ENCODE measurements around the gene SGMS2. TPM values are rescaled to one million over a fixed set of nuclear protein-coding genes. Genes with fewer than 3 reads are reported as not detected.

The SGMS2 gene
- total RNA-seq, 4 donors from 2014 or later = 46.5 to 224 (median 120) TPM

DNA sequence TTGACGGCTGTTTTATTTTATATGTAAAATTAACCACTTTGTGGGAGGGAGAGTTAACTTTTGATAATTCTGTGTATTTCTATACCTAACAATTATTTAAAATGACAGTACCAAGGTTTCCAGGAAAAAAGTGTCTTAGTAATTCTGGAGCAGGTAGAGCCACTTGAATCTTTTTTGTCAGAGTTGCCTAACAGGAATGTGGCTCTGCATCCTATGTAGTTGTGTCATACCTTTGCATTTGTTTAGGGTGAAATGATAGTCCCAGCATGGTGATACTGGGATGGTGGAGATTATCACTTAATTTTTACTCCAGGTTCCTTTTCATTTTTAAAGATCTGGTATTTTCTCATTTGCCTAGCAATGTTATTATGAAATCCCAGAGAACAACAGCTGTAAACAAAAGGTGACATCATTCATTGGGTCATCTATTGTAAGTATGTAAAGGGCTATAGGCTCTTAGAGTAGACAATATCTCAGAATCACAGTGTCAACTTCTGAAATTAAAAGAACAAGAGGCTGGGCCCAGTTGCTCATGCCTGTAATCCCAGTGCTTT lies 9.6 kb downstream of the SGMS2 start:
- no peak for TF ChIP-seq POLR2A (IDR thresholded peaks at IDR 0.05)
- TF ChIP-seq, protein P1, sequence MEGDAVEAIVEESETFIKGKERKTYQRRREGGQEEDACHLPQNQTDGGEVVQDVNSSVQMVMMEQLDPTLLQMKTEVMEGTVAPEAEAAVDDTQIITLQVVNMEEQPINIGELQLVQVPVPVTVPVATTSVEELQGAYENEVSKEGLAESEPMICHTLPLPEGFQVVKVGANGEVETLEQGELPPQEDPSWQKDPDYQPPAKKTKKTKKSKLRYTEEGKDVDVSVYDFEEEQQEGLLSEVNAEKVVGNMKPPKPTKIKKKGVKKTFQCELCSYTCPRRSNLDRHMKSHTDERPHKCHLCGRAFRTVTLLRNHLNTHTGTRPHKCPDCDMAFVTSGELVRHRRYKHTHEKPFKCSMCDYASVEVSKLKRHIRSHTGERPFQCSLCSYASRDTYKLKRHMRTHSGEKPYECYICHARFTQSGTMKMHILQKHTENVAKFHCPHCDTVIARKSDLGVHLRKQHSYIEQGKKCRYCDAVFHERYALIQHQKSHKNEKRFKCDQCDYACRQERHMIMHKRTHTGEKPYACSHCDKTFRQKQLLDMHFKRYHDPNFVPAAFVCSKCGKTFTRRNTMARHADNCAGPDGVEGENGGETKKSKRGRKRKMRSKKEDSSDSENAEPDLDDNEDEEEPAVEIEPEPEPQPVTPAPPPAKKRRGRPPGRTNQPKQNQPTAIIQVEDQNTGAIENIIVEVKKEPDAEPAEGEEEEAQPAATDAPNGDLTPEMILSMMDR (IDR thresholded peaks at IDR 0.05) = no peak
- no peak overlapping the region for H3K27ac ChIP-seq
- no peaks in the 10 kb centered on the region for H3K27me3 ChIP-seq
- WGBS, 2 donors = 93 to 94% methylated on average over 1 of the region's 1 CpG
- H3K4me1 ChIP-seq = peaks cover 21 to 25% of the 10 kb centered on the region in 2 donors
- H3K36me3 ChIP-seq = no peaks in the 10 kb centered on the region
- intact Hi-C loops (cut with DNase I) = no loop called here
- no peaks in the 10 kb centered on the region for H3K9me3 ChIP-seq
- no peak for DNase-seq
- H3K4me3 ChIP-seq (replicated peaks in 1 of 3) = no peak overlapping the region

DNA sequence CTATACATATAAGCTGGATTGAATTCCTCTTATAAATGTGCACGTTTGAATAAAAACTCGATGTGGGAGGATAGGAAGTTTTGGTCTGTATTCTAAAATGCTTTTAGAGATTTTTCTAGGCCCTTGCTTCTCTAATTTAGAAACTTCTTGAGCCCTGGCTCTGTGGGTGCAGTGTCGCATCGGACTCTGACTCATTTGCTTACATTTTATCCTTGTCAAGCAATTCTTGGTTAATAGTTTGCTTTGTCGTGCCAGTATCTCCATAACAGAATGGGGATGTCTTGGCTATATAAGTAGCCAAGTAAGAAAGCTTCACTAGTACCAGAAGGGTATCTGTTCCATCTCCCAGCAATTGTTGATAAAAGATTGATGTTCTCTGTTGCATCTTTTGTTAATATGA lies 10.7 kb downstream of the SGMS2 start:
- H3K36me3 ChIP-seq = no peaks in the 10 kb centered on the region
- no peak for DNase-seq
- intact Hi-C loops (cut with DNase I) = no loop called here
- no peaks in the 10 kb centered on the region for H3K27me3 ChIP-seq
- no peaks in the 10 kb centered on the region for H3K9me3 ChIP-seq
- H3K4me3 ChIP-seq (replicated peaks in 1 of 3) = no peak overlapping the region
- peaks cover 21 to 30% of the 10 kb centered on the region in 2 donors for H3K4me1 ChIP-seq
- no peak overlapping the region for H3K27ac ChIP-seq
- WGBS, 2 donors = 81 to 83% methylated on average over 5 of the region's 5 CpGs
- no peak for TF ChIP-seq POLR2A (IDR thresholded peaks at IDR 0.05)
- TF ChIP-seq, protein P1 (IDR thresholded peaks at IDR 0.05) = no peak

DNA sequence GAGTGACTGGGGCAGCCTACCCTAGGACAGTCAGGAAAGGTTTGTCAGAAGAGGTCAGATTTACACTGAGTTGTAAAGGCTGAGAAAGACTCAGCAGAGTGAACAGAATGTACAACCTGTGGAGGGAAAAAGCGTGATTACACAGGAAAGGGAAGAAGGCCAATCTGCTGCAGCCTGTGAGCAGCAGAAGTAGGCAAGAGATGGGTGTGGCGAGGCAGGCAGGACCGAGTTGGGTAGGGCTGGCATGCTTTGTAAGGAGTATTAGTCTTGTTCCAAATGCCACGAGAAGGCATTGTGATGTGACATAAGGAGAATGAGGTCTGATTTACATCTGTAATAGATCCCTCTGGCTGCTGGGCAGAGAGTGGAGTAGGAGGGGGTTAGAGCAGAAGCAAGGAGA lies 12.6 kb downstream of the SGMS2 start:
- DNase-seq = no peak
- Histone ChIP-seq H3K27me3 (no peaks in the 10 kb centered on the region), H3K9me3 (no peaks in the 10 kb centered on the region), H3K4me3 (replicated peaks in 1 of 3) (no peak overlapping the region), H3K4me1 (peaks cover 21 to 30% of the 10 kb centered on the region in 2 donors), H3K27ac (peak overlapping the region in 1 of 3 donors; percentile 16), H3K36me3 (no peaks in the 10 kb centered on the region)
- WGBS, 2 donors = 77 to 91% methylated on average over 4 of the region's 4 CpGs
- intact Hi-C loops (cut with DNase I) = no loop called here
- TF ChIP-seq, protein P1 (IDR thresholded peaks at IDR 0.05) = no peak
- TF ChIP-seq POLR2A (IDR thresholded peaks at IDR 0.05) = no peak

DNA sequence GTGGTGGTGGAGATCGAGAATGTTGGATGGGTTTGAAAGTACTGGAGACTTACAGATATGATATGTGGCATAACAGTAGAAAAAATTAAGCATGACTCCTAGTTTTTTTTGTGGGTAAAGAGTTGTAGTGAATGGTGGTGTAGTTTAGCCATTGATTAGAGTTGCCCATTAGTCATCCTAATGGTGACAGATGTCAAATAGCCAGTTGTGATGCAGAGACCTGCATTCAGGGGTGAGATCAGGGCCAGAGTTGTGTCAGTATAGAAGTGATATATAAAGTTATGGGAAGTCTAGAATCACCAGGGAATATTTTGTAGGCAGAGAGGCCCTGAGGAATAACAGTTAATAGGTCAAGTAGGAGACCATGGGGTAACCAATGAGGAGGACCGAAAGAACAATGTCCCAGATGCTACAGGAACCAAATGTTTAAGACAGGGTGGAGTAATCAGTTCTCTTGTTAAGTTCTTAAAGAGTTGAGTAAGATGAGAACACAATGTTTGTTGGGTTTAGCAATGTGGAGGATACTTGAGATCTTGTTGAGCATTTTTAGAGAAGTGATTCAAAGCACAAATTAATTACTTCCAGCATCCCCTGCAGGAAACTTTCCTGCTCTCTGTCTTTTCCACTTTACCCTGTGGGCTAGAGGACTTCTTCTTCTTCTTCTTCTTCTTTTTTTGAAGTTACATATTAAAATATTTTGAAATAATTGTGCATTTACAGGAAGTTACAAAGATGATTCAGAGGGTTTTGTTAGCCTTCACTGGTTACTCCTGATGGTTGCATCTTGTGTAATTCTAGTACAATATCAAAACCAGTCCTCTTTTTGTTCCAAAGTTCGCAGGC lies 13.3 kb downstream of the SGMS2 start:
- H3K4me3 ChIP-seq (replicated peaks in 1 of 3) = no peak overlapping the region
- H3K4me1 ChIP-seq = peaks cover 21 to 30% of the 10 kb centered on the region in 2 donors
- DNase-seq = no peak
- intact Hi-C loops (cut with DNase I) = no loop called here
- H3K9me3 ChIP-seq = no peaks in the 10 kb centered on the region
- WGBS, 2 donors = 80 to 83% methylated on average over 3 of the region's 3 CpGs
- TF ChIP-seq, protein P1 (IDR thresholded peaks at IDR 0.05) = no peak
- TF ChIP-seq POLR2A (IDR thresholded peaks at IDR 0.05) = no peak
- no peaks in the 10 kb centered on the region for H3K27me3 ChIP-seq
- H3K27ac ChIP-seq = peak overlapping the region in 1 of 3 donors; percentile 33
- H3K36me3 ChIP-seq = no peaks in the 10 kb centered on the region
